HG02970 (cell line): Measurements from ENCODE around the gene HIP1.
"Not testable (repeated sequence)": the region's sequence is repeated elsewhere in the genome, so short reads cannot be mapped to it uniquely, and the experiment has no call there.

Experiments
- ATAC-seq: cut with Tn5 transposase; IDR thresholded peaks from one replicate; pipeline ENCODE4 v1.9.1; 2021; ENCODE audit warnings: mild to moderate bottlenecking, moderate library complexity, moderate number of reproducible peaks; ENCODE audit not compliant: unreplicated experiment, low FRiP score

Gene HIP1

GRCh38 chr7:75739796-75740672 is 1.3 kb upstream of the HIP1 start:
- ATAC-seq: no peak

DNA sequence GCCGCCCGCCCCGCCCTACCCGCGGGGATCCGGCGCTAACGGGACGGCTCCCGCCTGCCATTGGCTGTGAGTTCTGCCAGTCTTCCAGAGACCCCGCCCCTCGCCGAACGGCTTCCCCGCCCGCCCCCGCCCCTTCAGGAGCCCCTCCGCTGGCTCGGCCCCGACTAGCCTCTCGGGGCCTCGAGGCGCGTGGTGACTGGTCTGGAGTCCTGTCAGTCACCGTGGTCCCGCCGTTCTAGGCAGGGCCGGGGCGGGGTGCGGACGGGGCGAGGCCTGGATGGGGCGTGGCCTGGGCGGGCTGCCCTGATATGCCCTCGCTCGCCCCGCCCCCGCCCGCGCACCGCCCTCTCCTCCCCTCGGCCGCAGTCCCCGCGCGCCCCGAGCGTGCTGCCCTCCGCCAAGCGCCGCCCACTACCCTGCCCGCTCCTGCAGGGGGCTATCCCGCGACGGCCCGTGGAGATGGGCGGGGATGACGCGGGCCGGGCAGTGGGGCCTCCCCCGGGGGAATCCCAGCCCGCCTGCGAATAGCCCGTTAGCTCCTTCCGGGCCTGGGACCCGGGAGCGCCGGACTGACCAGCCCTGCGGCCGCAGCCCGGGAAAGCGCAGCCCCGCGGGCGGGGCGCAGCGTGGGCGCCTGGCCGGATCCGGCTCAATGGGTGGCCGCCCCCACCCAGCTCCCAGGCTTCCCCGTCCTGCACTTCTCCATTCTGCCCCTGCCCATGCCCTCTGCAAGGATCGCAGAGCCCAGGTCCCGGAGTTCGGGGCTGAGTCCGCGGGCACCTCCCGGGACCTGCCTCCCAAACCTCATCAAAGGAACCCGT is 444 bp upstream of the HIP1 start:
- peak; percentile 82 for ATAC-seq

GRCh38 chr7:75737856-75738603 is 711 bp downstream of the HIP1 start:
- ATAC-seq: no peak

DNA sequence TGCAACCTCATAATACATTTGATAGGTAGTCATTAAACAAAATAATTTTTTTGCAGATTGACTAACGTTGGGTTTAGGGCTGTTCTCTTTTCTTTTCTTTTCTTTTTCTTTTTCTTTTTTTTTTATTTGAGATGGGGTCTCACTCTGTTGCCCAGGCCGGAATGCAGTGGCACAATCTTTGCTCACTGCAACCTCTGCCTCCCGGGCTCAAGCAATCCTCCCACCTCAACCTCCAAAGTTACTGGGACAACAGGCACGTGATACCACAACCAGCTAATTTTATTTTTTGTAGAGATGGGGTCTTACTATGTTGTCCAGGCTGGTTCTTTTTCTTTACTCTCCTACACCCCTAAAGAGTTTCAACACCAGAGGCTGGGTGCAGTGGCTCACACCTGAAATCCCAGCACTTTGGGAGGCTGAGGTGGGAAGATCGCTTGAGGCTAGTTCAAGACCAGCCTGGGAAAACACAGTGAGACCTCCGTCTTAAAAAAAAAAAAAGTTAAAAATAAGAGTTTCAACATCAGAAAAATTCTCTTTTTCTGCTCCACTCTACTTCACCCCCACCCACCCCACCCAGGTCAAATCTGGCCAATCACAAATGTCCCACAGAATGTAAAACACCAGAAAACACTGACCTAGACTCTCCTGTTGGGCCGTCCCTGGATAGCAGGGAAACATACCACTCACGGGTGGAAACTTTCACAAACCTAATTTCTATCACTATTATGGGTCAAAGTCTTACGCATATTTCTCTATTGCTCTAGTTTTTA is 3.0 kb downstream of the HIP1 start:
- no peak for ATAC-seq

GRCh38 chr7:75734586-75735458 is 3.9 kb downstream of the HIP1 start:
- ATAC-seq: no peak

GRCh38 chr7:75732764-75733630 is 5.7 kb downstream of the HIP1 start:
- ATAC-seq: no peak

- ATAC-seq: no peak
These were observed 6.7 kb downstream of the HIP1 start for GRCh38 chr7:75732016-75732521.

DNA sequence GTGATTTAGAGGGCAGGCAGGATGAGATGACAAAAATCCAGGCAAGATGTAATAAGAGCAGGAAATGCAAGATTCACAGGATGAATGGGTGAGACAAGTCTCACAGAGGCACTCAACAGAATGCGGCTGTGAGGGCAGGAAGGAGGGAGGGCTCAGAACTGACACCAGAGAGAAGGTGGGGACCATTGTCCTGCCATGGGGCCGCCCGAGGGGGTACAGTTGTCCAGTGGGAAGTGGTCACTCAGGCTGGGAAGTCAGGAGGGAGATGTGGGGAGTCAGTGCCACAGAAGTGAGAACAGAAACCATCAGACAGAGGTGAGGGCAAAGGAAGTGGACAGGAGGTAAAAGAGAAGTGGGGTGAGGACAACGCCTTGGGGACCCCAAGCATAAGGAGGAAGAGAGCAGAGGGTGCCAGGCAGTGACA is 8.9 kb downstream of the HIP1 start:
- no peak for ATAC-seq

DNA sequence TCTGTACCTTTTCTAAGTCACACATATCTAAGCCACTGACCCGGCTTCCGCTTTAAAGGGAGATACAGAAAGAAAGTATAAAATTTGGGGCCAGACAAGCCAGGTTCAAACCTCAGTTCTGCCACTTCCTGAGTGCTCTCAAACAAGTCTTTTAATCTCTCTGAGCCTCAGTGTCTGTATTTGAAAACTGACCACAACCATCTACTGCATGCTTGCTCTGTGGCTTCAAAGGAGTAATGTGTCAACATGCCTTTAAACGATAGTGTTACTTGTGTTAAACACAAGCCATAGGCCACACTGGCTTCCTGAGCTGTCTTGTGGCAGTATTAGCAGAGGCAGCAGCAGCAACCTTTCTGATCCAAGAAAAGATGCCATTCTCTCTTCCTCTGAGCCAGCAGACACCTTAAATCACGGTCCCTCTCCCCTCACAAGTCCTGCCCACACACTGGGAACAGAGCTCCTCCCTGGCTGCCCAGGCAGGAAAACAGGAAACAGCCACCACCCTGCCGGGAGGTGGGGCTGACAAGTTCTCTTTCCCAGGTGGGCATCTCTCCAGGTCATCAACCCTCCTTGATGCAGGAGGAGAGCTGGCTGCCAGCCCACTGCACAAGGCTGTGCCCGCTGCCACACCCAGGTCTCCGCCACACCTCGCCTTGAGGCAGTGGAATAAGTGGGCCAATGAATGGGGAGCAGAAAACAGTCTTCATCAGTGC is 10.7 kb downstream of the HIP1 start:
- no peak for ATAC-seq

DNA sequence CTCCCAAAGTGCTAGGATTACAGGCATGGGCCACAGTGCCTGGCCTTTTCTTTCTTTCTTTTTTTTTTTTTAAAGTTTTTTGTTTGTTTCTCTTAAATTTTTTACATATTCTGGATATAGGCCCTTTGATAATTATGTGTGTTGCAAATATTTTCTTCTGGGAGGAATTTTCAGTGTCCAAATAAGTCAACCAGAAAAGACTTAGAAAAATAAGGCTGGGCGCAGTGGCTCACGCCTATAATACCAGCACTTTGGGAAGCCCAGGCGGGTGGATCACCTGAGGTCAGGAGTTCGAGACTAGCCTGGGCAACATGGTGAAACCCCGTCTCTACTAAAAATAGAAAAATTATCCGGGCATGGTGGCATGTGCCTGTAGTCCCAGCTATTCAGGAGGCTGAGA is 11.4 kb downstream of the HIP1 start:
- ATAC-seq: not testable (repeated sequence)

GRCh38 chr7:75725306-75725705 is 13.4 kb downstream of the HIP1 start:
- no peak for ATAC-seq

DNA sequence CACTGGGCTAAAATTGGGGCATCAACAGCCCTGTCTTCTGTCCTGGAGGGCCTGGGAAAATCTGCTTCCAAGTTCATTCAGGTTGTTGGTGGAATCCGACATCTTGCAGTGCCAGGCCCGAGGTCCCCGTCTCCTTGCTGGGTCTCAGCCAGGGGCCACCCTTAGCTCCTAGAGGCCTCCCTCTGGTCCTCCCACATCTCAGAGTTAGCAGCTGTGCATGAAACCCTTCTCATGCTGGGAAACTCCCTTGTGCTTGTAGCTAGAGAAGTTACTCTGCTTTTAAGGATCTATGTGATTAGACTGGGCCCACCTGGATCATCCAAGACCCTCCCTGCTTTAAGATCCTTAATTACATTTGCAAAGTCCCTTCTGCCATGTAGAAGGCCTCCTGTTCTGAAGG is 15.3 kb downstream of the HIP1 start:
- ATAC-seq: no peak

DNA sequence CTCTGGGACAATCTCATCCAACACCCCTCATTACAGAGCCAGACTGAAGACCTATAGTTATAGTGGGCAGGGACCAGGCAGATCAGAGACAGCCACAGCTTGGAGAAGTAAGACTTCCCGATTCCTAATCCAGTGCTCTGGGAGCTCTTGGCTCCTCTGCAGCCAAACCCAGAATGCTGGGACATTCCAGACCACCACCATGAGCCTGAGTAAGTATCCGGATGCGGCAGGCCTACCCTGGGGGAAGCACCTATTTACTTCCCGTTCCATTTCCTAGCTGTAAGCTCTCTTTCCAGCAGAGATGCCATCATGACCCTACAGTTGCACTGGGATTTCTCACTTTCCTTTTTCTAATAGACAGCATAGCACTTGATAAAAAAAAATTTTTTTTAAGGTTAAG is 16.4 kb downstream of the HIP1 start:
- no peak for ATAC-seq

GRCh38 chr7:75721922-75722321 is 16.8 kb downstream of the HIP1 start:
- ATAC-seq: not testable (repeated sequence)

DNA sequence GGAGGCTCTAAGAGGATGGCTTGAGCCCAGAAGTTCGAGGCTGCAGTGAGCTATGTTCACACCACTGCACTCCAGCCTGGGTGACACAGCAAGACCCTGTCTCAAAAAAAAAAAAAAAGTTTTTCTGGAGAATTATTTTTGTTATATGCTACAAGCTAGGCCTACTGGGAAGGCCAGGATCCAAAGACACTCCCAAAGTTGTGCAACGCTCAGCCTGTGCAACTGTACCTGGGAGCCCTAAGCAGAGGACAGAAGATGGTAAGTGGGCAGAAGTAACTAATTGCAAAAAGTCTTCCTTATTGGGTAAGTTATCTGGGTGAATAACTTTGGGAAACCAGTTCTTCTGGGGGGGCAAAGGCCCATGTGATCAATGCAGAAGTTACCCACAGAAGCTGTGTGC is 17.3 kb downstream of the HIP1 start:
- ATAC-seq: no peak

GRCh38 chr7:75719626-75720025 is 19.1 kb downstream of the HIP1 start:
- ATAC-seq: no peak

GRCh38 chr7:75718390-75719031 is 20.2 kb downstream of the HIP1 start:
- ATAC-seq: no peak
